ENCODE measurements around the gene ADH4. TPM values are rescaled to one million over a fixed set of nuclear protein-coding genes. Genes with fewer than 3 reads are reported as not detected.

Gene ADH4
- total RNA-seq (2021) (0.11 to 0.18 TPM (median 0.16 TPM) in 3 replicates), Bru-seq, nascent RNA (not detected)
- long read RNA-seq, experiment 1, result 0 reads
- long read RNA-seq, experiment 2, result 0 reads
- long read RNA-seq, experiment 3, result 0 reads

- CTCF ChIA-PET, result interaction anchor here (1.6 kb wide), 1 partner anchor 88 kb away, joined by 4 read pairs; no protein-coding TSS in a partner anchor
- no peak for TF ChIP-seq CREM (CRISPR knock-in tag; IDR thresholded peaks at IDR 0.05)
- TF ChIP-seq HMGA2 (CRISPR knock-in tag; IDR thresholded peaks at IDR 0.05), result no peak
- TF ChIP-seq, protein P1, sequence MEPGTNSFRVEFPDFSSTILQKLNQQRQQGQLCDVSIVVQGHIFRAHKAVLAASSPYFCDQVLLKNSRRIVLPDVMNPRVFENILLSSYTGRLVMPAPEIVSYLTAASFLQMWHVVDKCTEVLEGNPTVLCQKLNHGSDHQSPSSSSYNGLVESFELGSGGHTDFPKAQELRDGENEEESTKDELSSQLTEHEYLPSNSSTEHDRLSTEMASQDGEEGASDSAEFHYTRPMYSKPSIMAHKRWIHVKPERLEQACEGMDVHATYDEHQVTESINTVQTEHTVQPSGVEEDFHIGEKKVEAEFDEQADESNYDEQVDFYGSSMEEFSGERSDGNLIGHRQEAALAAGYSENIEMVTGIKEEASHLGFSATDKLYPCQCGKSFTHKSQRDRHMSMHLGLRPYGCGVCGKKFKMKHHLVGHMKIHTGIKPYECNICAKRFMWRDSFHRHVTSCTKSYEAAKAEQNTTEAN (CRISPR knock-in tag; IDR thresholded peaks at IDR 0.05), result no peak
- TF ChIP-seq, protein P2, sequence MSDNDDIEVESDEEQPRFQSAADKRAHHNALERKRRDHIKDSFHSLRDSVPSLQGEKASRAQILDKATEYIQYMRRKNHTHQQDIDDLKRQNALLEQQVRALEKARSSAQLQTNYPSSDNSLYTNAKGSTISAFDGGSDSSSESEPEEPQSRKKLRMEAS (CRISPR knock-in tag; IDR thresholded peaks at IDR 0.05), result no peak
- TF ChIP-seq HMGXB4 (CRISPR knock-in tag; IDR thresholded peaks at IDR 0.05), result no peak
- TF ChIP-seq ZNF396 (CRISPR knock-in tag; IDR thresholded peaks at IDR 0.05; ENCODE audit: borderline replicate concordance), result no peak
- no peak for TF ChIP-seq ZNF219 (CRISPR knock-in tag; IDR thresholded peaks at IDR 0.05; ENCODE audit: borderline replicate concordance)
- no peak for TF ChIP-seq GABPB1 (CRISPR knock-in tag; IDR thresholded peaks at IDR 0.05)
- no peak for TF ChIP-seq ZNF138 (CRISPR knock-in tag; conservative IDR thresholded peaks at IDR 0.05)
- TF ChIP-seq ZNF317 (CRISPR knock-in tag; IDR thresholded peaks at IDR 0.05; ENCODE audit: borderline replicate concordance, low read depth), result no peak
- TF ChIP-seq, protein P3, sequence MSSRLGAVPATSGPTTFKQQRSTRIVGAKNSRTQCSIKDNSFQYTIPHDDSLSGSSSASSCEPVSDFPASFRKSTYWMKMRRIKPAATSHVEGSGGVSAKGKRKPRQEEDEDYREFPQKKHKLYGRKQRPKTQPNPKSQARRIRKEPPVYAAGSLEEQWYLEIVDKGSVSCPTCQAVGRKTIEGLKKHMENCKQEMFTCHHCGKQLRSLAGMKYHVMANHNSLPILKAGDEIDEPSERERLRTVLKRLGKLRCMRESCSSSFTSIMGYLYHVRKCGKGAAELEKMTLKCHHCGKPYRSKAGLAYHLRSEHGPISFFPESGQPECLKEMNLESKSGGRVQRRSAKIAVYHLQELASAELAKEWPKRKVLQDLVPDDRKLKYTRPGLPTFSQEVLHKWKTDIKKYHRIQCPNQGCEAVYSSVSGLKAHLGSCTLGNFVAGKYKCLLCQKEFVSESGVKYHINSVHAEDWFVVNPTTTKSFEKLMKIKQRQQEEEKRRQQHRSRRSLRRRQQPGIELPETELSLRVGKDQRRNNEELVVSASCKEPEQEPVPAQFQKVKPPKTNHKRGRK (CRISPR knock-in tag; IDR thresholded peaks at IDR 0.05; ENCODE audit: borderline replicate concordance), result no peak
- TF ChIP-seq IRF1 (CRISPR knock-in tag; IDR thresholded peaks at IDR 0.05), result no peak
- TF ChIP-seq NR1H2 (CRISPR knock-in tag; IDR thresholded peaks at IDR 0.05), result no peak
- TF ChIP-seq TEAD1 (CRISPR knock-in tag; IDR thresholded peaks at IDR 0.05), result no peak
- no peak for TF ChIP-seq MYBL2 (CRISPR knock-in tag; IDR thresholded peaks at IDR 0.05)
- no peak for TF ChIP-seq ZNF121 (CRISPR knock-in tag; IDR thresholded peaks at IDR 0.05)
- no peak for TF ChIP-seq IRF2 (CRISPR knock-in tag; IDR thresholded peaks at IDR 0.05; ENCODE audit: borderline replicate concordance, low read depth)
- Mint-ChIP-seq H3K9me3 (peaks cover 11% of the 10 kb centered on the region), H3K4me3 (no peak within 1 kb of the TSS), H3K27ac (no peak within 1 kb of the TSS), H3K4me1 (peaks cover 8% of the 10 kb centered on the region), H3K27me3 (ENCODE audit: low read depth) (no peaks in the 10 kb centered on the region), H3K36me3 (peaks cover 9% of the 10 kb centered on the region)
- POLR2A ChIA-PET, result no interaction called here
- ATAC-seq (no peak), DNase-seq (ENCODE audit: low spot score) (no peak)
Observed at GRCh38 chr4:99144070-99144469, at the start of gene ADH4. ADH4 (minus strand) TSS chr4:99144297; CDS start chr4:99144222, 75 bp downstream.

- Mint-ChIP-seq H3K9me3 (peaks cover 74% of the 10 kb centered on the region), H3K4me1 (no peaks in the 10 kb centered on the region), H3K27me3 (ENCODE audit: low read depth) (no peaks in the 10 kb centered on the region; the same call in 1 of the 2 replicates), H3K4me3 (no peak overlapping the region), H3K27ac (no peak overlapping the region), H3K36me3 (peaks cover 69% of the 10 kb centered on the region)
- ChIA-PET CTCF (no interaction called here), POLR2A (no interaction called here)
- no peak for DNase-seq (ENCODE audit: low spot score)
- no peak for ATAC-seq
- no peak for TF ChIP-seq TP53 (CRISPR knock-in tag; IDR thresholded peaks at IDR 0.05)
- TF ChIP-seq E2F5 (CRISPR knock-in tag; IDR thresholded peaks at IDR 0.05), result no peak
- TF ChIP-seq ZNF121 (CRISPR knock-in tag; IDR thresholded peaks at IDR 0.05), result no peak
- no peak for TF ChIP-seq SMAD4 (CRISPR knock-in tag; IDR thresholded peaks at IDR 0.05)
- no peak for TF ChIP-seq ZNF138 (CRISPR knock-in tag; conservative IDR thresholded peaks at IDR 0.05)
- no peak for TF ChIP-seq ATF2 (CRISPR knock-in tag; IDR thresholded peaks at IDR 0.05; ENCODE audit: borderline replicate concordance, low read depth)
- TF ChIP-seq, protein P4, sequence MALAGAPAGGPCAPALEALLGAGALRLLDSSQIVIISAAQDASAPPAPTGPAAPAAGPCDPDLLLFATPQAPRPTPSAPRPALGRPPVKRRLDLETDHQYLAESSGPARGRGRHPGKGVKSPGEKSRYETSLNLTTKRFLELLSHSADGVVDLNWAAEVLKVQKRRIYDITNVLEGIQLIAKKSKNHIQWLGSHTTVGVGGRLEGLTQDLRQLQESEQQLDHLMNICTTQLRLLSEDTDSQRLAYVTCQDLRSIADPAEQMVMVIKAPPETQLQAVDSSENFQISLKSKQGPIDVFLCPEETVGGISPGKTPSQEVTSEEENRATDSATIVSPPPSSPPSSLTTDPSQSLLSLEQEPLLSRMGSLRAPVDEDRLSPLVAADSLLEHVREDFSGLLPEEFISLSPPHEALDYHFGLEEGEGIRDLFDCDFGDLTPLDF (CRISPR knock-in tag; IDR thresholded peaks at IDR 0.05), result no peak
- TF ChIP-seq, protein P1 (CRISPR knock-in tag; IDR thresholded peaks at IDR 0.05), result no peak
- no peak for TF ChIP-seq HMGA2 (CRISPR knock-in tag; IDR thresholded peaks at IDR 0.05)
- TF ChIP-seq, protein P3 (CRISPR knock-in tag; IDR thresholded peaks at IDR 0.05; ENCODE audit: borderline replicate concordance), result no peak
Observed at GRCh38 chr4:99190336-99190735, 46.2 kb upstream of the ADH4 start.
